D341Med (cell line): ENCODE results near the gene PPP1R9A.

Experiments
- DNase-seq: peaks from one replicate; pipeline ENCODE4 v3.0.0; 2012; ENCODE audit warnings: low spot score

Gene PPP1R9A

GRCh38 chr7:95264363-95264891, 357.0 kb downstream of the PPP1R9A start:
- DNase-seq = no peak

- no peak for DNase-seq
These were observed 358.2 kb downstream of the PPP1R9A start for GRCh38 chr7:95265634-95266033.

- no peak for DNase-seq
These were observed 360.4 kb downstream of the PPP1R9A start for GRCh38 chr7:95267754-95268153.

GRCh38 chr7:95269640-95270039, 362.2 kb downstream of the PPP1R9A start:
- DNase-seq = no peak

- no peak for DNase-seq
These were observed 368.7 kb downstream of the PPP1R9A start for GRCh38 chr7:95276114-95276513.

GRCh38 chr7:95279417-95279816, 372.0 kb downstream of the PPP1R9A start:
- no peak for DNase-seq

GRCh38 chr7:95286096-95286495, 378.7 kb downstream of the PPP1R9A start:
- DNase-seq = no peak

- no peak for DNase-seq
These were observed 382.9 kb downstream of the PPP1R9A start for GRCh38 chr7:95290166-95290830.

GRCh38 chr7:95295397-95295796, 388.0 kb downstream of the PPP1R9A start:
- no peak for DNase-seq

GRCh38 chr7:95296456-95296855, 389.1 kb downstream of the PPP1R9A start:
- DNase-seq = no peak

- no peak for DNase-seq
These were observed 389.6 kb downstream of the PPP1R9A start for GRCh38 chr7:95297041-95297440.

GRCh38 chr7:95298091-95298490, 390.7 kb downstream of the PPP1R9A start:
- no peak for DNase-seq

GRCh38 chr7:95303013-95303905, 395.9 kb downstream of the PPP1R9A start:
- DNase-seq = no peak

- no peak for DNase-seq
These were observed 397.6 kb downstream of the PPP1R9A start for GRCh38 chr7:95304990-95305389.

GRCh38 chr7:95309951-95310350, 402.6 kb downstream of the PPP1R9A start:
- DNase-seq = no peak

GRCh38 chr7:95311389-95311788, 404.0 kb downstream of the PPP1R9A start:
- DNase-seq = no peak

- DNase-seq = no peak
These were observed 405.2 kb downstream of the PPP1R9A start for GRCh38 chr7:95312561-95312960.

- no peak for DNase-seq
These were observed 409.2 kb downstream of the PPP1R9A start for GRCh38 chr7:95316588-95316987.

GRCh38 chr7:95317546-95317945, 410.2 kb downstream of the PPP1R9A start:
- no peak for DNase-seq

- DNase-seq = no peak
These were observed 410.6 kb downstream of the PPP1R9A start for GRCh38 chr7:95317966-95318365.

- DNase-seq = no peak
These were observed 411.2 kb downstream of the PPP1R9A start for GRCh38 chr7:95318501-95319100.

- DNase-seq = no peak
These were observed 412.2 kb downstream of the PPP1R9A start for GRCh38 chr7:95319570-95319969.

- no peak for DNase-seq
These were observed 413.3 kb downstream of the PPP1R9A start for GRCh38 chr7:95320651-95321050.
